HG03097 (cell line): ENCODE measurements around the gene MAFG.

ENCODE experiments used
- ATAC-seq: cut with Tn5 transposase; IDR thresholded peaks from one replicate; pipeline ENCODE4 v1.9.1; 2021; ENCODE audit not compliant: unreplicated experiment, low FRiP score

Gene MAFG

DNA sequence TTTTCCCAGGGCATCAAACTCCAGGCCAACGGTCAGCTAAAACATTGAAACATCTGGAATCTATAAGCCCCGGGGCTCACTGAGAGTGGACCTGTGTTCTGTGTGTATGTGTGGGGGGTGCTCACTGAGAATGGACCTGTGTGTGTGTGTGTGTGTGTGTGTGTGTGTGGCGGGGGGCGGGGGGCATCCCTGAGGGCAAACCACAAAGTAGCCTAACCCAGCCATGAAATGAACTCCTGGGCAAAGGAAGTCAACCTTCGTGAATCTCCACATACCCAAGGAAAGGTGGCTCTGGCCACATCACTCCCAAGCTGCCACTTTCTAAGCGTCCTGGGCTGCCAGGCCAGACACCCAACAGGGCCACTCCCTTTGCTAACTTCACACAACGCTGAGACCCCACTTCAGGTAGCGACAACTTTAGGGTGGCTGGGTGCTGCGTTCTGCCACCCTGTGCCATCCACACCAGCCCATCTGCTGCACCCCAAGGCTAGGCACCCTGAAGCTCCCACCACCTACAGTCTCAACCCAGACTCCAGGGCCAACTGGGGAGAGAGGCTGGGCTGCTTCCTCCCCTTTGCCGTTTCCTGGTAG, 1.6 kb downstream of the MAFG start:
- ATAC-seq, result no peak

DNA sequence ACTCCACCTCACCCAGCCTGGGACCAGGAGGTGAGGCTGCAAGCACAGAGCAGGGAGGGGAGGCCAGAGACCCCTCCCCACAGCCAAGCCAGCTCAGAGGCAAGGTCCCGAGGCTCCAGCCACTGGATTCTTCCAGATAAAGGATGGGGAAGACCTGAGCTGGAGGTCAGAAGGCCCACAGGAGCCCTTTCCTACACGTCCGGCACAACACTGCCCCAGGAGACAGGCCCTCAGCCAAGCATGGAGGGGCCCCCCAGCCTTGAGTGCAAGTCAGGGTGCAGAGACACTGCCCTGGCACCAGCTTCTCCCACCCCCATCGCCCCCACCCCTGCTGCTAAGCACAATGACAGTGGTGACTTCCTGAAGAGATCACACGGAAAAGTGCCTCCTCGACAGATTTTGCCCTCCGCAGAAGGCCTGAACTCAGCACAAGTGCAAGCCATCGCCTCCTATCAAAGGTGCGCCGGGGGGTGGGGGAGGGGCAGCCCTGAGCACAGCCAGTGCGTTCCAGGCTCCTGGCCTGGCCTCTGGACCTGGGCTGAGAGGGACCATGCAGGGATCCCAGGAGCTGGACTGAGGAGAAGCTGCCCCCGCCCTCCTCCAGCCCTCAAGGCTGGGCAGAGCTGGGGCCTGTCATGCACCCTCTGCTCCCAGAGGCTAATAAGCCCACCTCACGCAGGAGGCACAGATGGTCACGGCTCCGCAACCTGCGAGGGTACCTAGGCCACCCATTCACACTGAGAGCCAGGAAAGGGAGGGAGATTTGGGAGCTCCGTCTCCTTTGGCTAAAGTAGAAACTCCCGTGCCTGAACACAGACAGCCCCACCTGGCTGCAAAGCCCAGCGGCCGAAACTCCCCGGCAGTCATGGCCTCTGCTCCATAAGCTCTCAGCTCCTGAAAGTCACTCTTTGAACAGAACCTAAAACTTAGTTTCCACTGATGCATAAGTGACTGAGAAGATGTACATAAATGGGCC, 2.7 kb downstream of the MAFG start:
- no peak for ATAC-seq

DNA sequence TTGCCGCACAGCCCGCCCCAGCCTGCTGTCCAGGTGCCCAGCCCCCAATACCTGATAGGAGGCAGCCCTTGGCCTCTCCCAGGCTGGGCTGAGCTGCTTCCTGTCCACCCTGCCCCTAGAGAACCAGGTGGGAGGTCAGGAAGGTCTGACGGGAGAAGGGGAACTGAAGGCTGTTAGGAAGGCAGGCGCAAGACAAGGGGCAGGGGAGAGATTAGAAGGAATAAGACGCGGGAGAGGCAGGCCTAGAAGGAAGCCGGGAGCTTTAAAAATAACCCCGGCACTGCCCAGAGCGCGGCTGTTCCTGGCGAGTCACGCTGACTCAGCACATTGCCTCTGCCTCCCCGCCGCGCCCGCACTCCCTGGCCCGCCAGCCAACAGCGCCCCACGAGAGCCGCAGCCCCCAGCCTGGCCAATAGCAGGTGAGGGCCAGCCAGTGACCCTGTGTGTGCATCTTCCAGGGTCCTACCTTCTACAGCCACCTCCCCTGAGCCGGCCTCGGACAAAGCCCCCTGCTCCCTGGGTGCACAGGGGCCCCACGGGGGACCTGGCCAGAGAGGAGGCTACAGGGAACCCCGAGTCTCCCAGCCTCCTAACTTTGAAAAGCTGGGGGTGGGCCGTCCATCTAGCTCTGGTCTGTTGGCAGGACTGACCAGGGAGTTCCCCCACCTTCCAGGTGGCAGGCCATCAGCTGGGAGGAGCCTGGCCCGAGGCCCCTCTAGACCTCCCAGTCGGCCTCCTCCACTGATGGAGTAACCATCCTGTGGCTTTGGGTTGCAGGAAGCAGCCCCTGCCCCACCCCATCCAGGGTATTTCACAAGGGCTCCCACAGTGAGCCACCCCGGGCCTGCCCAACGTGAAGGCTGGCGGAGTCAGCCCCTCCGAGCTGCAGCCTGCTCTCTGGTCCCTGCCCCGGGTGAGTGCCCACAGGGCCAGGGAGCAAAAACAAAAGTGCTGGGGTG, 4.0 kb downstream of the MAFG start:
- no peak for ATAC-seq

DNA sequence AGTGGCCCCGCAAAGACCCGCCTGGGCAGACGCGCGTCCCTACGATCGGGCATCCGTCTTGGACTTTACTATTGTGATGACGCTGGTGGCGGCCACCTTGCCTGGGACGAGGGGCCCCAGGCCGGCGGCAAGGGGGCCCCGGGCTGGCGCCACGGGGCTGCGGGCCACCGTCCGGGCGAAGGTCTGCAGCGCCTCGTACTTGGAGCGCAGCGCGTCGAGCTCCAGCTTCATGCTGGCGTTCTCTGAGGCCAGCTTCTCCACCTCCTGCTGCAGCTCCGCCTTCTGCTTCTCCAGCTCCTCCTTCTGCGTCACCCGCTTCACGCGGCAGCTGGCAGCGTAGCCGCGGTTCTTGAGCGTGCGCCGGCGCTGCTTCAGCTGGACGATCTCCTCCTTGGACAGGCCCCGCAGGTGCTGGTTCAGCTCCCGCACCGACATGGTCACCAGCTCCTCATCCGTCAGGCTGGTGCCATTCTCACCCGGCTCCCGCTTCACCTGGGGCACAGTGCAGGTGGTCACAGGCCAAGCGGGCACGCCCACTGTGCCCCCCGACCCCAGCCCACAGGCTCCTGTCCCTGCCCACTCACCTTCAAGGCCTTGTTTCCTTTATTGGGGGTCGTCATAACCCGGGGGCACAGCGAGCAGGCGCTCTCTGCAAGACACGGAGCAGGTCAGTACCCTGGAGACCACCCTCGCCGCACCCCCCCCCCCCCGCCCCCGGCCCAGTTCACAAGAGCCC, 4.8 kb downstream of the MAFG start:
- ATAC-seq, result no peak

DNA sequence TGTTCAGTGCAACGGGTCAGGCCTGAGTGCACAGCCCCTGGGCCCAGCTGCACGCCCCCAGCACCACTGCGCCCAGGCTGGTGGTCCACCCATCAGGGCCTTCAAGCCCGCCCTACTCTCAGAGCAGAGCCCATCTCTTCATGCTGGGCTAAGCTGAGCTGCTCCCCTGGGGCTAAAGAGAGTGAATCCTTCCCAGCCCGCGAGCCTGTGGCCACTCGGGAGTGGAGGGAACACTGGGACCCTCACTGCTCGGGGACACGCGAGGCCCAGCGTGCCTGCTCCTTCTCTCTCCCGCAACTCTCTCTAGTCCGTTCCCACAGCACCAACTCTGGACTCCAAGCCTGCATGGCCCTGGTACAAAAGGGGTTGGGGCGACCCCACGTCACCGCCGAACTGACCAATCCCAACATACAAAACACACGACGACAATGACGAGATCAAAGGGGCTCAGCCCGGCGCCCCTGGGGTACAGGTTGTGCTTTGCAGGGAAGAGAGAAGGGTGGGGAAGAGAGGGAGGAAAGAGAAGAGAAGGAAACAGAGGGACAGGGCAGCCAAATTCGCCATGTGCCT, 5.5 kb downstream of the MAFG start:
- ATAC-seq, result no peak

DNA sequence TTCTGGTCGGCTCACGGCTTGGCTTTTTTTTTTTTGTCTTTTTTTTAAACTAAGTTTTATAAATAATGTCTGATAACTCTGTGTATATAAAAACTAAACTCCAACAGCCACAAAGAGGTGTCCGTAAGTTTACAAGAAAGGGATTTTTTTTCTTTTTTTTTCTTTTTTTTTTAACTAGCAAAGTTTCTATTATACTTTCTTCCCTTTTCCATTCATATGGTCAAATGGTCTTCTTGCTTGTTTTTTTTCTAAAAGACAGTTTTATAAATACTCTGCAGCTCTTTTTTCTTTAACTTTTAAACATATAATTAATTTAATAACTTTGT, 6.0 kb downstream of the MAFG start:
- no peak for ATAC-seq

DNA sequence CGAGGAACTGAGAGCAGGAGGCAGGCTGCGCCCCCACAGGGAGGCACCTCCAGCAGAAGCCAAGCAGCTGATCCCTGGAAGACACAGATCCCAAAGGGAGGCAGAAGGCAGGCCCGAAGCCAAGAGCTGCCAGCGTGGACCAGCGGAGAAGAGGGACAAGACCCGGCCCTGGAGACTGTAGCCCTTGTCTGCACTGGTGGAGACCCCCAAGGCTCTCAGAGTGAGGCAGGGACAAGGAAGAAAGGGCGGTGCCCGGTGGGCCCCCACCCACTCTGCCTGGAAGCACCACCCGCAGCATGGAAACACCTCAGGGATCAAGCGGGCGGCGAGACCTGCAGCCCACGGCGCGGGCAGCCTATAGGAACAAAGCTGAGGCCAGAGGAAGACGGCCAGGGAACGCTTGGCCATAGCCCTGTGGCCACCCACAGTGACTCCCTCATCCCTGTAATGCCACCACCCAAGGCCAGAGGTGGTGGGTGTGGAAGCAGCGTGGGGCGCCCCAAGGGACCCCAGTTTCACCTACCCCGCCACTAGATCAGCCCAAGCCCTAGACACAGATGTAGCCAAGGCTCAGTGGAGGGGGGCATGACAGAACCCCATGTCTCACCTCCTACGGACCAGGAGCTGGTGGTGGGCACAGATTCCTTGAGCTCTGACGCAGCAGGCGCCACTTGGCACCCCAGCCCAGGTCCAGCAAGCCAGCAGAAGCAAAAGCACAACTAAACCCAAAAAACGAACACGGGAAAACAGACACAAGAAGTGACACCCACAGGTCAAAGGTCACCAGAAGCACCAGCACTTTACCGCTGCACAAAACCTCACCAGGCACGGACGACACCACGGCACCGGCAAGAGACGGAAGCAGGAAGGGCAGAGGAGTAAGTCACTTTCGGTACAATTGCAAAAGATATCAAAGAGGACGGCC, 6.7 kb downstream of the MAFG start:
- ATAC-seq, result no peak

DNA sequence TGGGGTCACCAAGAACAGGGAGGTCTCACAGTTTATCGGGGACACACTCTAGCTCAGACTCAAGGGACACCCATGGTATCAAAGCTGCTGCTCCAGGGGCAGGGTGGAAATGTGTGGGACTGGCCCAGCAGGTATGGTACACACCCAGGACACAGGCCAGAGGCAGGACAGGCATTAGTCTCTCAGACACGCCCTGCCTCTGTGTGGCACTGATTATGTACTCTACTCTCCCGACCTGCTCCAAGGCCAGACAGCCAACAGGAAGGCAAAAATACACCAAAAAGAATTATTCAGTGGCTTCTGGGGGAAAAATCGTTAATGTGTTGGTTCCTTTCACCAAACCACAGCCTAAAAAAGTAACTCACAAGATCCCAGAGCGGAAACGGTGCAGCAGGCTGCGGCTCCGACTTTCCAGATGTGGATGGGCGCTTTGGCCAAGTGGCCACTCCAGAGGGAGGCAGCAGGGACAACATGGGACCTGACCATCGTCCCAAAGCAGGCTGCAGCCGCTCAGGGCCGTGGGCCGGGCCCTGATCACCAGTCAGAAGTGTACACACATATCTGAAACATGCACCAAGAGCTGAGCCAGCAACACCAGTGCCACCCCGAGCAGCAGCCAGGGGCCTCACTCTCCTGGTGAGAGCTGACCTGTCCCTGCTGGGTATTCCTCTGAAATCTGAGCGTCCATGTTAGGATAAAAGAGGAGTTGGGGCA, 8.5 kb downstream of the MAFG start:
- ATAC-seq, result no peak

DNA sequence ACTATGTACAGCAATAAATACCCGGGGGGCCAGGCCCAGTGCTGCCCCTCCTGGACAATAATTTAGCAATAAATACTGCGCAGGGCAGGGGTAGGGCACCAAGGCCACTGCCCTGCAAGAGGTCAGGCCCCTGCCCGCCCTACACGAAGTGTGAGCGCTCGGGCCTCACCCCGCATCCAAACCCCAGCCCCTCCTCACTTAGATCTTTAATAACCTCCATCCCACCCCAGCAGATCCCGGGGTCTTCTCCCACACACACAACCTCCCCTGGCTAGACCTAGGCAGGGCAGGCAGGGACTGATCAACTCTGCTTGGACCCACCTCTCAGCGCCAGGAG, 9.2 kb downstream of the MAFG start:
- peak; percentile 11 for ATAC-seq

DNA sequence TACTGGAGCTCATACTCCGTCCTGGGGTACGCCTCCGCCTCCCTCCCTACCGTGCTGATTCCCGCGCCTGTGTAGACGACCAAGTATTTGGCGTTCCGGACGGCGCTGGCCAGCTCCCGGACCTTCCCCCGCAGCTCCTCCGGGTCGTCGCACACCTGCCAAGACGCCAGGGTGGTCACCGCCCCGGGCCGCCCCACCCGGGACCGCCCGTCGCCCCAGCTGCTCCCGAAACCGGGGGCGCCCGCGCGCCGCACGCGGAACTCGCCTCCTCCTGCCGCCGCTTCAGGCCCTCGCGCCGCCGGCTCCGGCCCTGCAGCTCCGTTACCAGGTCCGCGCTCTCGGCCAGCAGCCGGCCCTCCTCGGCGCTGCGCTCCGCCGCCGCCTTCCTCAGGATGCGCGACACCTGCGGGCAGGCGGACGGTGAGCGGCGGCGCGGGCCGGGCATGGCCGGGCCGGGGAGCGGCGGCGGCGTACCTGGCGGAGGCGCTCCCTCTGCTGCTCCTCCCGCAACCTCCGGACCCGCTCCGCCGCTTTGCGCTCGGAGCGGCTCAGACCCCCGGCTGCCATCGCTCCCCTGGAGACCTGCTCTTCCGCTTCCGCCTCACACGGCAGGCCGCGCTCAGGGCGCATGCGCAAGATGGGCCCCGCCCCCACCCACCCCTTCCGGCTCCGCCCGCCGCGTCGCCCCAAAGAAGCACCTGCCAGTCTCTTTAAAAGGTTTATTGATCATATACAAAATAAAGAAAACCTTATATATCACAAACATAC, 9.8 kb downstream of the MAFG start, which contains the start of gene SIRT7:
TSS of gene SIRT7 (minus strand) at position 612 of the 768 bp plus-strand sequence. CDS start at position 567, 45 bp downstream.
- peak; percentile 55 for ATAC-seq

DNA sequence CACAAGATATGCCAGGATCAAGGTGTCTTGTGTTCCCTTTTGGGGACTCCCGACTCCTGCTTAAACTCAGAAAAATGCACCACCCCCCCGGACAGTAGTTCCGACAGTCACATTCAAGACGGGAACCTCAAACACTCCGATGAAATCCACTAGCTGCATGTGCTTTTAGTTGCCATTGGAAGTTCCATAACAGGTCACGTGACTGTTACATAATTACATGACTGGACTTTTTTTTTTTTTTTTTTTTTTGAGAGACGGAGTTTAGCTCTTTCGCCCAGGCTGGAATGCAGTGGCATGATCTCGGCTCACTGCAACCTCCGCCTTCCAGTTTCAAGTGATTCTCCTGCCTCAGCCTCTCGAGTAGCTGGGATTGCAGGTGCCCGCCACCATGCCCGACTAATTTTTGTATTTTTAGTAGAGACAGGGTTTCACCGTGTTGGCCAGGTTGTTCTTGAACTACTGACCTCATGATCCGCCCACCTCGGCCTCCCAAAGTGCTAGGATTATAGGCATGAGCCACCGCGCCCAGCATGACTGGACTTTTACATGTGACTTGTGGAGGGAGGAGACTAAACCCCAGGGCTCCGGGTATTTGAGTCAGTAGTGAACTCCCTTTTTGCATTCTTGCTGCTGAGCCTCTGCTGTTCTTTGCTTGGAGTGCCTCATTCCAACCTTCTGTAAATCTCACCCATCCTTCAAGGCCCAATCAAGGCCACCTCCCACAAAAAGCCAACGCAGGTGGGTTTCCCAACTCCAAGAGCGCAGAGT, 11.1 kb downstream of the MAFG start:
- no peak for ATAC-seq

DNA sequence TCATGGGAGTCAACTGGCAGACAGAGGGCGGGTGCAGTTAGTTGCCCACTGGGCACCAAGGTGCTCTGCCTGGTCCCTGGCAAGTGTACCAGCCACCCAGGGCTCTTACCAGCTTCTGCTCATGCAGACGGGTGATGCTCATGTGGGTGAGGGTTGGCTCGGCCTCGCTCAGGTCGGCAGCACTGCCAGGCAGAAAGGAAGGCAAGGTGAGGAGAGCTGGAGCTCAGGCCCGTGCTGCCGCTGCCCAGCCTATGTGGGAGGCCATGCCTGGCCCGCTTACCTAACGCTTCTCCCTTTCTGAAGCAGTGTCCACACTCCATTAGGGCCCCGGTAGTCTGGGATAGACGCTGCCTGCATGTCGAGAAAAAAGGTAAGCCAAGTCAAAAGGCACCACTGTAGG, 12.2 kb downstream of the MAFG start:
- no peak for ATAC-seq

DNA sequence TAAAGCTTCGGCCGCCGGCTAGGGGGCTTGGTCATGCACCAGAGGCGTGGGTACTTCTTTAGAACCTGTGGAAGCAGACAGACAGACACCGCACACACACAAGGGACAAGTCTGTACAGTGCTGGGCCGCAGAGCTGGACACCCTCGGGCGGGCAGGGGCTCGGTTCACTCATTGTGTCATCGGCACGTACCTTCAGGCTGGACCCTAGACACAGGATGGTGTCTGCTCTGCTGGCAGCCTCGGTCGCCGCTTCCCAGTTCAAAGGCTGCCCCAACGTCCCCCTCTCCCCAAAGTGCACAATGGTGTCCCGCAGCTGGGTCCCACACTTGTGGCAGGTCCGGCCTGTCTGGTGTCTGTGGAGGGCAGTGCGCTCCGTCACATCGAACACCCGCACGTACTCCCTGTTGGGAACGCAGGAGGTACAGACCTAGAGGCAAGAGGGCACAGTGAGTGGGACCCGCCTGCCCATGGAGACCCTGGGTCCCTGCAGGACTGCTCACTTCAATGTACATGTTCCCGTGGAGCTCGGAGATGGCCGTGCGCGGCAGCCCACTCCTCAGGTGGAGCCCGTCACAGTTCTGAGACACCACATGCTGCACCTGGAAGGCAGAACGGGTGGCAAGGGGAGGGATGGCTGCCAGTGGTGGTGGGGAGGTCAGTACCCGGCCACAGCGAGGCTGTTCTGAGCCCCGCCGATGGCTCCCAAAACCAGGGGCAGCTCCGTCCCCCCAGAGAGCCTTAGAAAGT, 13.3 kb downstream of the MAFG start:
- ATAC-seq, result no peak

DNA sequence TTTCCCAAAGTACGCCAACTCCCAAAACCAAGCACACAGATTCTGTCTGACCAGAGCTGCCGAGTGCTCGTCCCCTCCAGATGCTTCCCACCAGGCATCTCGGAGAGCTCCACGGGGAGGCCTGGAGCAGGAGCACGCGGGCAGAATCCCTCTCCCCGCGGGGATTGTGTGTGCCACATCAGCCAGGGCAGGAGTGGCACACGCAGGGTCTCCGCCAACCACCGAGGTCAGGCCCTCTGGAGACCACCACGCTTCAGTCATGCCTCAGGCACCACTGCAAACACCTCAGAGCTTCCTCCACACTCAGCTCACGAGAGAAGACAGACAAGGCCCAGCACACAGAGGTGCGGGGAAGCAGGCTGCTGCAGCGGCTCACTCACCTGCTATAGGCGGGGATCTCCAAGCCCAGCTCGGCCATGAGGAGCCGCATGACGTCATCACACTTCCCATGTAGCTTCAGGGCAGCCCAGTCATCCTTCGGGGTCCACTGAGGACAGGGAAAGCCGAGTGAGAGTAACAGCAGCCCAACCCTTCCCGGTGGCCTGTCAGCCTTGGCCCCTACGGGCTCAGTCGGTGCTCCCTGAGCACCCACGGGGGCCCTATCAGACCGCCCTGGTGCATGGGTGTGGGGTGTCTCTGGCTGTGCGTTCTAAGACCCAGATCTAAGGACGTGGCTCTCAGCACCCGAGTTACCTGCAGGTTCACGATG, 14.0 kb downstream of the MAFG start:
- ATAC-seq, result no peak

DNA sequence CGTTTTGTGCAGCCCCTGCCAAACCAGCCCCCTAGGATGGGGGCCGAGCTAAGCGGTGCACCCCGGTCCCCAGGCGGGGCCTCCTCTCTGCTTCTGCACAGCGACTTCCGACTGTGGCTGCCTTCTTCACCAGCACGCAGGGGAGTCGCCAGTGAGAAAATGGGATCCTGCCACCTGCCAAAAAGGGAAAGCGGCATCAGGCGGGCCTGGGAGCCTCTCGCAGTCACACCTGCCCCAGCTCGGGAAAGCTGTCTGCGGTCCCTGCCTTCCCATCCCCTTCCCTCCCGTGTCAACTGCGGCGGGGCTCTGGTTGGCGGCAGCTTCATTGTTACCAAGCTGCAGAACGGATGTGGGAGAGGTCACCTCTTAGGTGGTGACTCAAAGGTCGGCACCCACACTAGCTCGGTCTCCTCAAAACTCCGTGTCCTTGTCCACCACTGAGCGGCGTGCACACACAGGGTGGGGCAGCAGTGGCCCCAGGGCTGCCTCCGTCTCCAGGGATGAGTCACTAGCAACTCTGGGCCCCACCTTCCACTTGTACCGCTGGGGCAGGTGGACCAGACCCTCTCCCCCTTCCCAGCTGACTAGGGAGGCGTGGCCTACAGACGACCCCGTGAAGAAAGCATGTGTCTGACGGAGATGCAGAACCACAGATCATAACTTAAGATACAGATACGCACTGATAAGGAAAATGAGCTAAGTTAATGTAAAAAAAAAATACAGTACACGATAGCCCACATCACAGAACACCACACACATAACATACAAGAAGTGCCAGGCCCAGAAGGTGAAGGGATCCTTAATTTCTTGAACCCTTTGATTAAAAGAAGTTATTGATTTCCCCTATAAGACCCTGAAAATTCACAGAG, 14.9 kb downstream of the MAFG start:
- ATAC-seq, result no peak
